Thoracic aorta (tissue), 2 donors: ENCODE results near the gene NRP1. TPM values are rescaled to one million over a fixed set of nuclear protein-coding genes. Genes with fewer than 3 reads are reported as not detected.

ENCODE experiments used
- ATAC-seq: fragments of 150-250 bp; one replicate; pipeline ENCODE4 v1.8.0; 2017; ENCODE audit warnings: low read depth; ENCODE audit not compliant: insufficient number of reproducible peaks, low FRiP score
- DNase-seq: peaks from one replicate; pipeline ENCODE4 v3.0.0-alpha.2; 2020; ENCODE audit warnings: low spot score
- H3K27ac ChIP-seq, 2 donors: fragments of 200-600 bp; sonication (generic); 1 replicate in 1 of 2; 2 replicates in 1 of 2; pipeline ENCODE4 v1.5.1; 2016; ENCODE audit warnings: mild to moderate bottlenecking in 2 of 2, moderate library complexity in 2 of 2
- H3K27me3 ChIP-seq: fragments of 200-600 bp; sonication (generic); replicated peaks from 2 replicates; pipeline ENCODE4 v1.6.0; 2016; ENCODE audit warnings: mild to moderate bottlenecking; ENCODE audit not compliant: insufficient read depth
- H3K36me3 ChIP-seq: fragments of 200-600 bp; sonication (generic); one replicate; pipeline ENCODE4 v1.5.1; 2016
- H3K4me1 ChIP-seq, 2 donors: fragments of 200-600 bp; sonication (generic); 1 replicate in 1 of 2; 2 replicates in 1 of 2; pipeline versions ENCODE4 v1.5.1 to v1.6.0; 2016; ENCODE audit warnings: low read depth in 2 of 2, mild to moderate bottlenecking in 1 of 2; ENCODE audit not compliant: control insufficient read depth in 1 of 2
- H3K4me3 ChIP-seq: fragments of 200-600 bp; sonication (generic); 2 replicates; pipeline ENCODE4 v1.5.1; 2016; ENCODE audit warnings: mild to moderate bottlenecking
- H3K9me3 ChIP-seq: fragments of 200-600 bp; sonication (generic); 2 replicates; pipeline ENCODE4 v1.5.1; 2016
- CTCF ChIP-seq: fragments of 200-600 bp; sonication (generic); IDR thresholded peaks from one replicate; pipeline ENCODE4 v1.5.1; 2019; ENCODE audit warnings: antibody characterized with exemption
- total RNA-seq, 2 donors: library from RNA; depleted of rRNA; stranded (reverse); fragments of >200 nt; gene quantifications; one replicate each; pipeline versions ENCODE4 v1.1.0 to v1.2.3, GENCODE V29; 2016

Gene NRP1
- total RNA-seq, 2 donors from 2014 or later: 66.9 to 117 TPM

GRCh38 chr10:33190406-33190805 is 144.1 kb downstream of the NRP1 start:
- no peak for TF ChIP-seq CTCF
- Histone ChIP-seq H3K36me3 (peaks cover 3% of the 10 kb centered on the region), H3K4me3 (no peak overlapping the region), H3K9me3 (no peaks in the 10 kb centered on the region), H3K27ac (no peak overlapping the region), H3K27me3 (no peaks in the 10 kb centered on the region), H3K4me1 (peaks cover 7 to 18% of the 10 kb centered on the region in 2 donors)
- ATAC-seq (no peak), DNase-seq (no peak)

DNA sequence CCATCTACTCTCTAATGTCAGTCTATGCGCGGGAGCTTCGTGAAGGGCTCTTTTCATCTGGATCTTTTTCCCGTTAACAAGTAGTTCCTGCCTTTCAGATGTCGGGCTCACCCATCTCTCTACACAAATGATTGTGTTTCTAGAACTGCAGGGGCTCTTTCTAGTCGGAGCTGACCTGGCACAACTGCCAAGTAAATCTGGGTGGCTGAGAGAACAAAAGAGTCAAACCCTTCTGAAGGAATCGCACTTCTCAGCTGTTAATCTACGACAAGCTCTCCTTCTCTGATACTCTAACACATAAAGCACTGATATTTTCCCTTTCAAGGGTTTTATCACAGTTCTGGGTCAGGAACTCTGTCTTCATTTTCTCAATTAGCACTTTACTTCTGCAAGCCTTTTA is 144.7 kb downstream of the NRP1 start:
- Histone ChIP-seq H3K36me3 (peaks cover 3% of the 10 kb centered on the region), H3K4me1 (peaks cover 7 to 18% of the 10 kb centered on the region in 2 donors)

DNA sequence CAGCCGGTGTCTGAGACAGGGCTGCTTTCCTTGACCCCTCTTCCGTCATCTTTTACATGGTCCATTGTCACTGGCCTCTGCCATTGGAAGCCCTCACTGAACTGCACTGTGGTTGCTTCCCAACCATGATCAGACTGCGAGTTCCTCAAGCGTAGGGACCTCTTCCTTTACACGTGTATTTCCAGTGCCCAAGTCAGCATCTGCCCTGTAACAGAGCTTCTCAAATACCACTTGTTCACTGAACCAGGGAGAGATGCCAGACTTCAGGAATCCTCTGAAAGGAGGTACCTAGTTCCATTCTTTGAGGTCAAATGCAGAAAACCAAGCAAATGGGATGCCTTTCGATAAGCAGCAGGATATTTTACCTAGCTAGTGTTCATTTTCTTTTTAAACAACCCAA is 145.1 kb downstream of the NRP1 start:
- Histone ChIP-seq H3K27ac (no peak overlapping the region), H3K36me3 (peaks cover 3% of the 10 kb centered on the region), H3K27me3 (no peaks in the 10 kb centered on the region), H3K9me3 (no peaks in the 10 kb centered on the region), H3K4me3 (no peak overlapping the region), H3K4me1 (peaks cover 7 to 14% of the 10 kb centered on the region in 2 donors)
- no peak for ATAC-seq
- no peak for DNase-seq
- no peak for TF ChIP-seq CTCF

More for the DNA sequence above, 144.7 kb downstream of the NRP1 start:
- no peaks in the 10 kb centered on the region for H3K27me3 ChIP-seq
- H3K9me3 ChIP-seq: no peaks in the 10 kb centered on the region
- H3K4me3 ChIP-seq: no peak overlapping the region
- no peak overlapping the region for H3K27ac ChIP-seq
- no peak for TF ChIP-seq CTCF
- DNase-seq (no peak), ATAC-seq (no peak)

GRCh38 chr10:33187427-33187999 is 147.0 kb downstream of the NRP1 start:
- Histone ChIP-seq H3K27ac (no peak overlapping the region), H3K4me1 (no peaks in the 10 kb centered on the region), H3K27me3 (no peaks in the 10 kb centered on the region), H3K9me3 (no peaks in the 10 kb centered on the region), H3K4me3 (no peak overlapping the region), H3K36me3 (peaks cover 3% of the 10 kb centered on the region)
- TF ChIP-seq CTCF: no peak
- no peak for ATAC-seq
- no peak for DNase-seq

DNA sequence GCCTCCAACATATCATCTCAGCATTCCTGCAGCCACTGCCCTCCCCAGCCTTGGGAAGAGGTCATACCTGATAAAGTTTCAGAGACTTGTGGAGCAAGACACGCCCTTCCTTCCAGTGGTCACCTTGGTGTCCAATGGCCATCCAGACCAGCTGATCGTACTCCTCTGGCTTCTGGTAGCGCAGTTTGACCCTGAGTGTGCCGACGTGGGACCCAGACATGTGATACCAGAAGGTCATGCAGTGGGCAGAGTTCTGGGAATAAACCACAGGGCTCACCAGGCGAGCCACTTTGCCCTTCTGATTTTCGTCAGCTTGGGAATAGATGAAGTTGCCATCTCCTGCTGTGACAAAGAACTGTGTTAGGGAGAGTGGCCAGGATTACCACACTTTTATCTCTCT is 148.3 kb downstream of the NRP1 start:
- DNase-seq (no peak), ATAC-seq (no peak)
- no peaks in the 10 kb centered on the region for H3K27me3 ChIP-seq
- no peaks in the 10 kb centered on the region for H3K4me1 ChIP-seq
- H3K4me3 ChIP-seq: no peak overlapping the region
- H3K27ac ChIP-seq: no peak overlapping the region
- no peak for TF ChIP-seq CTCF
- peaks cover 3% of the 10 kb centered on the region for H3K36me3 ChIP-seq
- H3K9me3 ChIP-seq: no peaks in the 10 kb centered on the region
